Measurements from ENCODE around the gene KDM4C.
"Not testable (repeated sequence)": the region's sequence is repeated elsewhere in the genome, so short reads cannot be mapped to it uniquely, and the experiment has no call there.

The KDM4C gene

GRCh38 chr9:7169717-7170389 lies 412.1 kb downstream of the KDM4C start:
- DNase-seq (ENCODE audit: low read depth in 2 of 2) = no peak

- no peak for DNase-seq (ENCODE audit: low read depth in 2 of 2)
These were observed 413.8 kb downstream of the KDM4C start for GRCh38 chr9:7171396-7172153.

- no peak for DNase-seq (ENCODE audit: low read depth in 2 of 2)
These were observed 414.7 kb downstream of the KDM4C start for GRCh38 chr9:7172154-7173115.

DNA sequence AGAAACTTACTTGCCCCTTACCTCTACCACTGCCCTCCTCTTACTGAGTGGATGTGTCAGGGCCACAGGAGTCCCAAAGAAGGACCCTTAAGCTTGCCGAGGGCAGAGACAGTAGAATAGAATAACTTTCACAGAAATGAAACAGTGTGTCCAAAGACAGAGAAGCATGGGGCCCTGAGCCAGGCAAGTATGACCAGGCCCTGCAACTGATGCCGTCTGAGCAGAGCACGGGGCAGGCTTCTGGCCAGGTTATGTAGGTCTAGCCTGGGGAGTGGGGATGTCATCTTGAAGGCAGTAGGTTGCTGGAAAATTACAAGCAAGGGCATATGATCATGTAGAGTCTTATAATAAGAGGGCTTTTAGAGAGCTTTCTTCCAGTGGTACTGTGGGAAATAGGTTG lies 415.4 kb downstream of the KDM4C start:
- no peak for DNase-seq (ENCODE audit: low read depth in 2 of 2)

GRCh38 chr9:7174301-7174700 lies 416.5 kb downstream of the KDM4C start:
- DNase-seq (ENCODE audit: low read depth in 2 of 2) = no peak

DNA sequence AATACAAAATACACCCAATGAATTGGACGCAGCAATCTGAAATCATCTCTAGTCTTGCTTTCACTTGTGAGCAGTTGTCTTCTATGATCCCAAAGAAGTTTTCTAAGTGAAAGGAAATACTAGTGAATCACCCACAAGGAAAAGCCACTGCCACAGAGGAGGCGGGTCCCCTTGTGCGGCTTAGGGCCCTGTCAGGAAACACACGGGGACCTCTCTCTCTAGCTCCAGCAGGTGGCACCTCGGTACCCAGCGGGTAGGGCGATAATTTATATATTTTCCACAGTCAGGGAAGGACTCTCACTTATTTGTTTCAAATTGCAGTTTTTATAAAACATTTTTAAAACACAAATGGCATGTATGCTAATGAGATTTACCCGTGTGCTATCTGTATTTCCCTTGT lies 417.1 kb downstream of the KDM4C start:
- no peak for DNase-seq (ENCODE audit: low read depth in 2 of 2)

- no peak for DNase-seq (ENCODE audit: low read depth in 2 of 2)
These were observed 418.8 kb downstream of the KDM4C start for GRCh38 chr9:7176561-7176960.

GRCh38 chr9:7177383-7177782 lies 419.6 kb downstream of the KDM4C start:
- DNase-seq (ENCODE audit: low read depth in 2 of 2) = no peak

DNA sequence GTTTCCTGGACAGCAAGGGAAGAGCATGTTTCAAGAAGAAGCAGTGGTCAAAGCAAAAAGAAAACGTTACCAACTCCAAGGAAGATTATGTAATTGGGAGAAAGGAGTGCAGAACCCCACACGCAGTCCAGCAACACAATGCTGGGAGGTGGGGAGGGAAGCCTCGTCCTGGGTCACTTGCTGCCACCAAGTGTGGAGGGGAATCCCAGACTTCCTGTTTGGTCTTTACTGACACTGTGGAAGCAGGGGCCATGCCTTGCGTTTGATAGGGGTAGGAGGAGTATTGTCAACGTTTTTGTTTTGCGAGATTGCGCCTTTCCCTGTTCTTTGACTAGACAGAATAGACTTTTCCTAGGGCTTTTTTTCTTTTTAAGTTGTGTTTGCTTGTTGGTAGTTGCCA lies 421.0 kb downstream of the KDM4C start:
- DNase-seq (ENCODE audit: low read depth in 2 of 2) = no peak

- DNase-seq (ENCODE audit: low read depth in 2 of 2) = no peak
These were observed 422.5 kb downstream of the KDM4C start for GRCh38 chr9:7180247-7180646.

DNA sequence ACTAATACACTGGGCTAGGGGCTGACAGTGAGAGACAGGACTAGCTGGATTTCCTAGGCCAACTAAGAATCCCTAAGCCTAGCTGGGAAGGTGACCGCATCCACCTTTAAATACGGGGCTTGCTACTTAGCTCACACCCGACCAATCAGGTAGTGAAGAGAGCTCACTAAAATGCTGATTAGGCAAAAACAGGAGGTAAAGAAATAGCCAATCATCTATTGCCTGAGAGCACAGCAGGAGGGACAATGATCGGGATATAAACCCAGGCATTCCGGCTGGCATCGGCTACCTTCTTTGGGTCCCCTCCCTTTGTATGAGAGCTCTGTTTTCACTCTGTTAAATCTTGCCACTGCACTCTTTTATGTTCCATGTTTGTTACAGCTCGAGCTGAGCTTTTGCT lies 425.4 kb downstream of the KDM4C start:
- not testable (repeated sequence) for DNase-seq (ENCODE audit: low read depth in 2 of 2)

DNA sequence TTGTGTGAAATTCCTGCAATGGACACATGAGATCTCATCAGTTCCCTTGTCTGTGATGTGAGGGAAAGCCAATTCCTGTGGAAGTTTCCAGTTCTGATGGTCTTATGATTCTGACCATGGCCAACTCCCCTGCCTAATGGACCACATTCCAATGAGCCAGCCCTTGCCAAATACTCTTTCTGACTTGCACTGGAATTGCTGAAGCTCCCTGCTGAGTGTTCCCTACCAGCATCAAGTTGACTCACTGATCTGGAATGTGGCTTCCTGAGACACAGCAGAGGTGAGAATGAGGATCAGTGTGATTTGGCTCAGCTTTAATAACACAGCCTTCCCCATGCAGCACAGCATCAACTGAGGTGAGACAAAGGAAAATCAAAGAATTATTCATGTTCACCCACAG lies 427.8 kb downstream of the KDM4C start:
- DNase-seq (ENCODE audit: low read depth in 2 of 2) = no peak

DNA sequence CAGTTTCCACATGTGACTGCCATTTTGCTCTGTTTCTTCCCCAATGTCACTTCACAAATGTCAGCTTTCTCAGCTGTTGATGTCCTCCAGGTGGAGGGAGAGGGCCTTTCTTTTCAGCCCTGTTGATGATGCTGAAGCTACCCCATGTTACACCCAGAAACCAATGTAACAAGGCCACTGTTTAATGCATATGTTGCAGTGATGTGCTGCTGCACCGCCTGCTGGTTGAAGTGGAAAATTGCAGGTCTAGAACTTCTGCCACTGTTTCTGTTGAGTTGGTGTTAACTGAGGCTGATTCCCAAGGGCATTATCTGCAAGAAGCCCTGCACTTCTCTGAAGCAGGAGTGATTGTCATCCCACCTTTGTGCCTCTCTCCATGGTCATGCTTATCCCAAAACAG lies 428.4 kb downstream of the KDM4C start:
- no peak for DNase-seq (ENCODE audit: low read depth in 2 of 2)

- DNase-seq (ENCODE audit: low read depth in 2 of 2) = no peak
These were observed 434.5 kb downstream of the KDM4C start for GRCh38 chr9:7192266-7192665.

DNA sequence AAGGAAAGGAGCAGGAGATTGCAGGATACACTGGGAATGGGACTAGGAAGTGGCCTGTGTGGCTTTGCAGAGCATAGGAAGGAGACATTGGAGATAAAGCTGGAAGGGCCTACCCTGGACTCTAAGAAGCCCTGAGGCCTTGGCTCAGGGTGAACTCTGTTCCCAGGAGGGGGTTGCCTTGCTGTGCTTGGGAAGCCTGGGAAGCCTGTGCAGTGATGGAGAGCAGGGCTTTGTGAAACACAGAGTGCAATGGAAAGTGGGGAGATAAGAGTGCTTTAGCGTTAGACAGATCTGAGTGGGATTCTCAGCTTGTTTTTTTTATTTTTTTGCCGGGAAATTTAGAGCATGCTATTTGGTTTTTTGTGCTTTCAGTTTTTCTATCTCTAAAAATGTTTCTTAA lies 437.8 kb downstream of the KDM4C start:
- no peak for DNase-seq (ENCODE audit: low read depth in 2 of 2)

GRCh38 chr9:7196467-7196866 lies 438.7 kb downstream of the KDM4C start:
- DNase-seq (ENCODE audit: low read depth in 2 of 2) = no peak

GRCh38 chr9:7201196-7201595 lies 443.4 kb downstream of the KDM4C start:
- DNase-seq (ENCODE audit: low read depth in 2 of 2) = no peak

- DNase-seq (ENCODE audit: low read depth in 2 of 2) = no peak
These were observed 448.0 kb downstream of the KDM4C start for GRCh38 chr9:7205806-7206205.

- no peak for DNase-seq (ENCODE audit: low read depth in 2 of 2)
These were observed 448.5 kb downstream of the KDM4C start for GRCh38 chr9:7206221-7206758.

DNA sequence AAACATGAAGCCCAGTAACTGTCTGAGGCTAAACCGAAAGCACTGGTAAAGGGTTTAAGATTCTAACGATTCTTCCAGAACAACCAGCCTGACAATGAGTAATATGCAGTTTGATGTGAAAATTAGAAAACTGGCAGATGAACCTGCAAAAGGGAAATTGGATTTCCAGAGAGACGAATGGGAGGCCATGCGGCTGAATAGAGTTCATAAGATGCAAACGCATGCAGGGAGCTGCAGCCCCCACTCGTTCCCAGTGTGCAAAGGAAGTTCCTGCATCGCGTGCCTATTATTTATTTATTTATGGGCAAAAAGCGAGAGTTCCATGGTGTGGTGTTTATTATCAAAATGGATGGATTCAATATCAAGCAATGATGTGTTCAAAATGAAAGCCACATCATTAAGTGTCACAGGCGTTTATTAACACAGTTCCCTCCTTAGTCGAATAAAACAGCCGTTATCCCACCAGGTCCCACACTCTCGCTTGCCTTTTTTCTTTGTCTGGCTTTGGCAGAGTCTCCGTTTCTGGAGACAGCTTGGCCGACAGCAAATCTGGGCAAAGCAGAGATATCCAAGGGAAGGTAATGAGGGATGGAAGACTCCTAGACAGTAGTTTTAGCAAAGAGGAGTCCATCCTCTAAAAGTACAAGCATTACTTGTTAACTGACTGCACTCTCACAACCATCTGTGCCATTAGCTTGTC lies 451.4 kb downstream of the KDM4C start:
- DNase-seq (ENCODE audit: low read depth in 2 of 2) = no peak

GRCh38 chr9:7209990-7210389 lies 452.2 kb downstream of the KDM4C start:
- DNase-seq (ENCODE audit: low read depth in 2 of 2) = no peak

All from stimulated activated CD8-positive, alpha-beta memory T cell treated with anti-CD3 and anti-CD28 coated beads, Interleukin-7, amount 100 ng/mL, for 1 hour (primary cell).